Thyroid gland (tissue), 4 donors: Measurements from ENCODE around the gene VGLL4.

Experiments used
- POLR2A ChIP-seq, 2 donors: fragments of 450-650 bp; IDR thresholded peaks; one replicate each; pipeline ENCODE4 v1.6.1; 2017; ENCODE audit warnings: antibody characterized with exemption in 2 of 2, mild to moderate bottlenecking in 2 of 2, moderate library complexity in 1 of 2
- TF ChIP-seq, protein P1 (sequence below), 6 experiments: fragments of 200-600 bp in 3 of 6; fragments of 450-650 bp in 3 of 6; sonication (generic) in 3 of 6; IDR thresholded peaks; one replicate each; pipeline ENCODE4 v1.5.1; 2016 to 2019; ENCODE audit warnings: antibody characterized with exemption in 6 of 6, mild to moderate bottlenecking in 2 of 6, inconsistent platforms in 1 of 6, moderate library complexity in 1 of 6

DNA sequence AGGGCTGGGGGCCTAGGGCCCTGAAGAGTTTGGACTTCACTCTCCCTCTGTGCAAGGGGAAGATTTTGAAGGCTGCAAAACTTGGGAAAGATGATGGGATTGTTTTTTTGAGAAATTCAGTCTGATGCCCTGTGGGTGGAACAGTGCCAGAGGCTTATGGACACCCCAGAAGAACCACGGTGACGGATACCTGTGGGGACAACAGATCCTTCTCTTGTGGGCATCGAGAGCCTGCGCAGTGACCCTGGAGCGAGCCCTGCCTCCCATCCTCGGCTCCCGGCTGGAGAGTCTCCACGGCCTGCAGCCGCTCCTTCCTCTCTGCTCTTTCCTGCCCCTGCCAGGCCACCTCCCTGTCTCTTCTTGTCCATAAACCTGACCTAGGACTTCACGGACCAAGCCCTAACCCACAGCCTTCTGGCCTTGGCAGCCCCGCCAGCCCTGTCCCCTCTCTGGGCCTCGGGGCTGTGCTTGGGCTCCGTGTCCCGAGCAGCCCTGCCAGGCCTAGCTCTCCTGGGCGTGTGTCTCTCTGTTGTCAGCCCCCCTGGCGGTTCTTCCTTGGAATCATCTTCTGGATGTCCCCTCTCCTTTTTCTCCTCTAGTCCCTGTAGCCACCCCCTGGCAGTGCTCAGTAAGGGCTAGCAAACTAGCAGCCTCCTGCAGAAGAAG is 98.4 kb downstream of the VGLL4 start:
- TF ChIP-seq, protein P1, sequence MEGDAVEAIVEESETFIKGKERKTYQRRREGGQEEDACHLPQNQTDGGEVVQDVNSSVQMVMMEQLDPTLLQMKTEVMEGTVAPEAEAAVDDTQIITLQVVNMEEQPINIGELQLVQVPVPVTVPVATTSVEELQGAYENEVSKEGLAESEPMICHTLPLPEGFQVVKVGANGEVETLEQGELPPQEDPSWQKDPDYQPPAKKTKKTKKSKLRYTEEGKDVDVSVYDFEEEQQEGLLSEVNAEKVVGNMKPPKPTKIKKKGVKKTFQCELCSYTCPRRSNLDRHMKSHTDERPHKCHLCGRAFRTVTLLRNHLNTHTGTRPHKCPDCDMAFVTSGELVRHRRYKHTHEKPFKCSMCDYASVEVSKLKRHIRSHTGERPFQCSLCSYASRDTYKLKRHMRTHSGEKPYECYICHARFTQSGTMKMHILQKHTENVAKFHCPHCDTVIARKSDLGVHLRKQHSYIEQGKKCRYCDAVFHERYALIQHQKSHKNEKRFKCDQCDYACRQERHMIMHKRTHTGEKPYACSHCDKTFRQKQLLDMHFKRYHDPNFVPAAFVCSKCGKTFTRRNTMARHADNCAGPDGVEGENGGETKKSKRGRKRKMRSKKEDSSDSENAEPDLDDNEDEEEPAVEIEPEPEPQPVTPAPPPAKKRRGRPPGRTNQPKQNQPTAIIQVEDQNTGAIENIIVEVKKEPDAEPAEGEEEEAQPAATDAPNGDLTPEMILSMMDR (IDR thresholded peaks at IDR 0.05) = no peak
- TF ChIP-seq POLR2A (IDR thresholded peaks at IDR 0.05) = no peak
